Lower leg skin (tissue), 3 donors: Measurements from ENCODE around the gene ADORA2B.

Source experiments
- POLR2A ChIP-seq, 2 donors: fragments of 450-650 bp; IDR thresholded peaks; one replicate each; pipeline ENCODE4 v1.6.1; 2016 to 2017; ENCODE audit warnings: antibody characterized with exemption in 2 of 2, mild to moderate bottlenecking in 1 of 2, moderate library complexity in 1 of 2
- TF ChIP-seq, protein P1 (sequence below), 3 donors: fragments of 450-650 bp; IDR thresholded peaks; one replicate each; pipeline ENCODE4 v1.5.1; 2016; ENCODE audit warnings: antibody characterized with exemption in 3 of 3, mild to moderate bottlenecking in 3 of 3, moderate library complexity in 2 of 3

DNA sequence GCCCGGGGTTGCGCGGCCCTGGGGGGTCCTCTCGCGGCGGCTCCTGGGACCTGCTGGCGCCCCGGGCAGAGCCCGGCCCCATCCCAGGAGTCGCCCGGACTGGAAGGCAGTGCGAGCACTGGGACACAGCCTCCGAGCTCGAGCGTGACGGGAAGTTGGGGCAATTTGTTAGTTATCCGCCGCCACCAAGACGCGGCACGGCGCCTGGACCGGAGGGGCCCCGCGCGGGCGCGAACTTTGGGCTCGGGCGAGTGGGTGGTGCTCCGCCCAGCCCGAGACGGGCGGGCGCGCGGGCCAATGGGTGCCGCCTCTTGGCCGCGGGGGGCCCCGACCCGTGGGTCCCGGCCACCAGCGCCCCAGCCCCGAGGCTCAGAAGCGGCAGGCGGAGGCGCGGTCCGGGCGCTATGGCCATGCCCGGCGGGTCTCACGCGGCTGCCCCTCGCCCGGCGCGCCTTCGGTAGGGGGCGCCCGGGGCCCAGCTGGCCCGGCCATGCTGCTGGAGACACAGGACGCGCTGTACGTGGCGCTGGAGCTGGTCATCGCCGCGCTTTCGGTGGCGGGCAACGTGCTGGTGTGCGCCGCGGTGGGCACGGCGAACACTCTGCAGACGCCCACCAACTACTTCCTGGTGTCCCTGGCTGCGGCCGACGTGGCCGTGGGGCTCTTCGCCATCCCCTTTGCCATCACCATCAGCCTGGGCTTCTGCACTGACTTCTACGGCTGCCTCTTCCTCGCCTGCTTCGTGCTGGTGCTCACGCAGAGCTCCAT lies at the start of gene ADORA2B:
- no peak for TF ChIP-seq POLR2A (IDR thresholded peaks at IDR 0.05)
- TF ChIP-seq, protein P1, sequence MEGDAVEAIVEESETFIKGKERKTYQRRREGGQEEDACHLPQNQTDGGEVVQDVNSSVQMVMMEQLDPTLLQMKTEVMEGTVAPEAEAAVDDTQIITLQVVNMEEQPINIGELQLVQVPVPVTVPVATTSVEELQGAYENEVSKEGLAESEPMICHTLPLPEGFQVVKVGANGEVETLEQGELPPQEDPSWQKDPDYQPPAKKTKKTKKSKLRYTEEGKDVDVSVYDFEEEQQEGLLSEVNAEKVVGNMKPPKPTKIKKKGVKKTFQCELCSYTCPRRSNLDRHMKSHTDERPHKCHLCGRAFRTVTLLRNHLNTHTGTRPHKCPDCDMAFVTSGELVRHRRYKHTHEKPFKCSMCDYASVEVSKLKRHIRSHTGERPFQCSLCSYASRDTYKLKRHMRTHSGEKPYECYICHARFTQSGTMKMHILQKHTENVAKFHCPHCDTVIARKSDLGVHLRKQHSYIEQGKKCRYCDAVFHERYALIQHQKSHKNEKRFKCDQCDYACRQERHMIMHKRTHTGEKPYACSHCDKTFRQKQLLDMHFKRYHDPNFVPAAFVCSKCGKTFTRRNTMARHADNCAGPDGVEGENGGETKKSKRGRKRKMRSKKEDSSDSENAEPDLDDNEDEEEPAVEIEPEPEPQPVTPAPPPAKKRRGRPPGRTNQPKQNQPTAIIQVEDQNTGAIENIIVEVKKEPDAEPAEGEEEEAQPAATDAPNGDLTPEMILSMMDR (IDR thresholded peaks at IDR 0.05): no peak
